Activated T-helper 17 cell treated with anti-CD3 and anti-CD28 coated beads, Interleukin-2, amount 50 U/mL, for 72 hours (primary cell): ENCODE measurements around the gene LSR. TPM values are rescaled to one million over a fixed set of nuclear protein-coding genes. Genes with fewer than 3 reads are reported as not detected.

ENCODE experiments used
- ATAC-seq: fragments of 150-1000 bp; cut with Tn5 transposase; replicated peaks from 2 replicates; pipeline ENCODE4 v1.10.0; 2021; ENCODE audit warnings: mild to moderate bottlenecking, moderate library complexity
- H3K27ac Mint-ChIP-seq: one replicate; pipeline ENCODE4 v1.8.0; 2022; ENCODE audit warnings: mixed read lengths
- H3K27me3 Mint-ChIP-seq: one replicate; pipeline ENCODE4 v1.8.0; 2022; ENCODE audit warnings: mixed read lengths
- H3K36me3 Mint-ChIP-seq: one replicate; pipeline ENCODE4 v1.8.0; 2022; ENCODE audit warnings: low read depth, mild to moderate bottlenecking, mixed read lengths
- H3K4me1 Mint-ChIP-seq: one replicate; pipeline ENCODE4 v1.8.0; 2022; ENCODE audit warnings: mixed read lengths
- H3K4me3 Mint-ChIP-seq: one replicate; pipeline ENCODE4 v1.8.0; 2022; ENCODE audit warnings: mild to moderate bottlenecking, mixed read lengths
- H3K9me3 Mint-ChIP-seq: one replicate; pipeline ENCODE4 v1.8.0; 2022; ENCODE audit warnings: mixed read lengths
- total RNA-seq, 2 donors: library from RNA; stranded (reverse); gene quantifications; one replicate each; pipeline ENCODE4 v1.2.3, GENCODE V29; 2022

LSR gene
- total RNA-seq, 2 donors from 2014 or later: 19.1 to 38.0 TPM

- Mint-ChIP-seq H3K27me3 (peaks cover 3% of the 10 kb centered on the region), H3K27ac (no peak overlapping the region), H3K4me1 (peaks cover 5% of the 10 kb centered on the region), H3K36me3 (no peaks in the 10 kb centered on the region), H3K4me3 (no peak overlapping the region), H3K9me3 (no peaks in the 10 kb centered on the region)
- no peak for ATAC-seq
These were observed 65.2 kb downstream of the LSR start for GRCh38 chr19:35314031-35314430.

GRCh38 chr19:35314858-35315470 is 66.2 kb downstream of the LSR start:
- peaks cover 3% of the 10 kb centered on the region for H3K27me3 Mint-ChIP-seq
- no peak overlapping the region for H3K4me3 Mint-ChIP-seq
- peaks cover 5% of the 10 kb centered on the region for H3K4me1 Mint-ChIP-seq
- no peaks in the 10 kb centered on the region for H3K9me3 Mint-ChIP-seq
- no peaks in the 10 kb centered on the region for H3K36me3 Mint-ChIP-seq
- no peak overlapping the region for H3K27ac Mint-ChIP-seq
- ATAC-seq: no peak

GRCh38 chr19:35315883-35316282 is 67.1 kb downstream of the LSR start:
- H3K27me3 Mint-ChIP-seq: peaks cover 3% of the 10 kb centered on the region
- no peaks in the 10 kb centered on the region for H3K36me3 Mint-ChIP-seq
- no peaks in the 10 kb centered on the region for H3K9me3 Mint-ChIP-seq
- no peak for ATAC-seq
- H3K27ac Mint-ChIP-seq: no peak overlapping the region
- peaks cover 5% of the 10 kb centered on the region for H3K4me1 Mint-ChIP-seq
- no peak overlapping the region for H3K4me3 Mint-ChIP-seq

GRCh38 chr19:35316560-35316959 is 67.8 kb downstream of the LSR start:
- Mint-ChIP-seq H3K4me1 (peaks cover 5% of the 10 kb centered on the region), H3K27ac (no peak overlapping the region), H3K4me3 (no peak overlapping the region), H3K9me3 (no peaks in the 10 kb centered on the region), H3K36me3 (no peaks in the 10 kb centered on the region), H3K27me3 (peaks cover 3% of the 10 kb centered on the region)
- ATAC-seq: no peak

Other genes starting within 250 kb of the LSR start
- gene GRAMD1A, start 248.7 kb upstream of the LSR start, total RNA-seq: 100 to 1,000 TPM; 123 to 183 TPM
- gene SCN1B, start 218.5 kb upstream of the LSR start, total RNA-seq: 1 to 10 TPM in 1 of 2 donors, under 1 TPM in 1; 0.97 to 3.1 TPM
- gene HPN, start 207.3 kb upstream of the LSR start, total RNA-seq: under 1 TPM in 1 of 2 donors, not detected in 1; 0.48 TPM
- gene FXYD3, start 133.2 kb upstream of the LSR start, total RNA-seq: not detected
- 1 to 10 TPM in 1 of 2 donors, not detected in 1; 1.9 TPM for gene LGI4, start 113.9 kb upstream of the LSR start, total RNA-seq
- under 1 TPM; 0.54 to 0.93 TPM for gene FXYD1, start 110.2 kb upstream of the LSR start, total RNA-seq
- 1 to 10 TPM in 1 of 2 donors, under 1 TPM in 1; 0.40 to 1.4 TPM for gene FXYD7, start 105.7 kb upstream of the LSR start, total RNA-seq
- gene FXYD5, start 94.3 kb upstream of the LSR start, total RNA-seq: 100 to 1,000 TPM; 214 to 257 TPM
- under 1 TPM in 1 of 2 donors, not detected in 1; 0.58 TPM for gene FAM187B, start 20.3 kb upstream of the LSR start, total RNA-seq
- gene USF2, start 20.0 kb downstream of the LSR start, total RNA-seq: 100 to 1,000 TPM; 109 to 121 TPM
- gene HAMP, start 33.5 kb downstream of the LSR start, total RNA-seq: under 1 TPM; 0.11 to 0.22 TPM
- under 1 TPM; 0.24 to 0.50 TPM for gene MAG, start 43.2 kb downstream of the LSR start, total RNA-seq
- 10 to 100 TPM in 1 of 2 donors, 1 to 10 TPM in 1; 5.3 to 11.7 TPM for gene CD22, start 80.2 kb downstream of the LSR start, total RNA-seq
- gene FFAR1, start 98.9 kb downstream of the LSR start, total RNA-seq: under 1 TPM; 0.42 to 0.54 TPM
- gene FFAR3, start 109.5 kb downstream of the LSR start, total RNA-seq: 1 to 10 TPM; 1.7 to 2.3 TPM
- gene GPR42, start 122.1 kb downstream of the LSR start, total RNA-seq: under 1 TPM; 0.42 to 0.61 TPM
- not detected for gene FFAR2, start 199.3 kb downstream of the LSR start, total RNA-seq
- not detected for gene KRTDAP, start 241.5 kb downstream of the LSR start, total RNA-seq